ENCODE measurements around the gene BLM. TPM values are rescaled to one million over a fixed set of nuclear protein-coding genes. Genes with fewer than 3 reads are reported as not detected.
A peak's percentile ranks its signal among the peaks of the same experiment; 100 is the strongest.

Gene BLM
- total RNA-seq, 1 donor from 2014 or later = 1.5 TPM

- H3K27me3 ChIP-seq = no peaks in the 10 kb centered on the region
- peak; percentile 1 for DNase-seq
- peaks cover 4% of the 10 kb centered on the region for H3K4me1 ChIP-seq
- H3K27ac ChIP-seq = no peak overlapping the region
- ATAC-seq = no peak
- H3K36me3 ChIP-seq = no peaks in the 10 kb centered on the region
- H3K9me3 ChIP-seq = no peaks in the 10 kb centered on the region
- H3K4me3 ChIP-seq = no peak overlapping the region
- no peak for TF ChIP-seq CTCF (IDR thresholded peaks at IDR 0.05)
- intact Hi-C loops (cut with DNase I) = no loop called here
Measured at GRCh38 chr15:90698629-90699028, 18.5 kb upstream of the BLM start.

- H3K4me1 ChIP-seq = peaks cover 4% of the 10 kb centered on the region
- intact Hi-C loops (cut with DNase I) = no loop called here
- H3K27me3 ChIP-seq = no peaks in the 10 kb centered on the region
- ATAC-seq = peak; percentile 62
- no peaks in the 10 kb centered on the region for H3K36me3 ChIP-seq
- peak overlapping the region; percentile 17 for H3K27ac ChIP-seq
- no peaks in the 10 kb centered on the region for H3K9me3 ChIP-seq
- H3K4me3 ChIP-seq = no peak overlapping the region
- DNase-seq = no peak
- TF ChIP-seq CTCF (IDR thresholded peaks at IDR 0.05) = no peak
Measured at GRCh38 chr15:90701048-90701447, 16.1 kb upstream of the BLM start.

- peak; percentile 16 for TF ChIP-seq CTCF (IDR thresholded peaks at IDR 0.05)
- no peak overlapping the region for H3K4me3 ChIP-seq
- ATAC-seq (peak; percentile 91), DNase-seq (peak; percentile 64)
- no peaks in the 10 kb centered on the region for H3K36me3 ChIP-seq
- intact Hi-C loops (cut with DNase I) = no loop called here
- H3K27ac ChIP-seq = no peak overlapping the region
- peaks cover 4% of the 10 kb centered on the region for H3K4me1 ChIP-seq
- no peaks in the 10 kb centered on the region for H3K9me3 ChIP-seq
- H3K27me3 ChIP-seq = no peaks in the 10 kb centered on the region
Measured at GRCh38 chr15:90701880-90702630, 15.1 kb upstream of the BLM start.

GRCh38 chr15:90703455-90703854 lies 13.7 kb upstream of the BLM start:
- Histone ChIP-seq H3K27ac (no peak overlapping the region), H3K4me1 (peaks cover 4% of the 10 kb centered on the region), H3K4me3 (no peak overlapping the region), H3K36me3 (no peaks in the 10 kb centered on the region), H3K27me3 (no peaks in the 10 kb centered on the region), H3K9me3 (no peaks in the 10 kb centered on the region)
- no peak for TF ChIP-seq CTCF (IDR thresholded peaks at IDR 0.05)
- DNase-seq (no peak), ATAC-seq (no peak)
- intact Hi-C loops (cut with DNase I) = no loop called here

- ATAC-seq (no peak), DNase-seq (no peak)
- H3K4me3 ChIP-seq = no peak overlapping the region
- TF ChIP-seq CTCF (IDR thresholded peaks at IDR 0.05) = no peak
- H3K27me3 ChIP-seq = no peaks in the 10 kb centered on the region
- H3K36me3 ChIP-seq = no peaks in the 10 kb centered on the region
- intact Hi-C loops (cut with DNase I) = no loop called here
- no peak overlapping the region for H3K27ac ChIP-seq
- H3K4me1 ChIP-seq = peaks cover 4% of the 10 kb centered on the region
- H3K9me3 ChIP-seq = no peaks in the 10 kb centered on the region
Measured at GRCh38 chr15:90705212-90705611, 11.9 kb upstream of the BLM start.
